ENCODE data around the gene YY1AP1.

DNA sequence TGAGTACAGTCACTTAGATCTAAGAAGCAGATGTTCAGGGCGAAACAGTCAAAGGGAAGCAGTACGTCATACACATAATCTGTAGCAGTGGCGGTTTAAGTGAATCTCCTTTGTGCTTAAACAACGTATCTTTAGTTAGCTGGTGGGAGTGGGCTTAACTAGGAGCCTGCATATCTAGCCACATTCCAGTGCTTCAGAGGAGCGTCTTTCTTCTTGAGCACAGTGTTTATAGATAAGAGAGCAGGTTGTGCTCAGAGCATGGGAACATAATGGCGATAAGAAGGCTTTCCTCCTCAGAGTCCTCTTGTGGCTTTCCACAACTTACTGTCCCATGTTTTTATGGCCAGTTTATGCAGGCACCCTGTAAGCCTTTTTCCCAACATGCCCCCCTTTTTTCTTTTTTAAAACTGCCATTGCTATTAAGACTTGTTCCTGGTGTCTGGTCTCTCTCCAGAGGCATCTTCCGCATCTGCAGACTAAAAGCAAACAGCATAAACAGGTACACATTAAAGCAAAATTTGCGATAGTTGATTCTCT is 3.5 kb upstream of the YY1AP1 start:
- TF ChIP-seq TAF1 (IDR thresholded peaks at IDR 0.05; ENCODE audit: borderline replicate concordance, insufficient read depth, low read length) (no peak), SIN3A (IDR thresholded peaks at IDR 0.05; ENCODE audit: borderline replicate concordance, insufficient read depth, low read length) (no peak), POLR2AphosphoS5 (IDR thresholded peaks at IDR 0.05; ENCODE audit: low read depth, low read length) (no peak), FOXP2 (optimal IDR thresholded peaks at IDR 0.05; ENCODE audit: borderline replicate concordance, extremely low read depth, extremely low read length, insufficient read depth) (no peak)
